HG03575 (cell line): ENCODE measurements around the gene IQCF2.
"Not testable (repeated sequence)": the region's sequence is repeated elsewhere in the genome, so short reads cannot be mapped to it uniquely, and the experiment has no call there.

Experiments used
- ATAC-seq: cut with Tn5 transposase; IDR thresholded peaks from one replicate; pipeline ENCODE4 v1.9.1; 2021; ENCODE audit not compliant: unreplicated experiment, insufficient number of reproducible peaks, low FRiP score; ENCODE audit errors: extremely low read depth

The IQCF2 gene

GRCh38 chr3:51874889-51875288 lies 13.5 kb downstream of the IQCF2 start:
- no peak for ATAC-seq

GRCh38 chr3:51875501-51875900 lies 14.1 kb downstream of the IQCF2 start, which contains the start of gene IQCF5:
TSS of gene IQCF5 (minus strand) at chr3:51875601. CDS start at chr3:51875531, 70 bp downstream.
- no peak for ATAC-seq

GRCh38 chr3:51876186-51876585 lies 14.8 kb downstream of the IQCF2 start:
- ATAC-seq, result no peak

- ATAC-seq, result no peak
These were observed 18.5 kb downstream of the IQCF2 start for GRCh38 chr3:51879937-51880336.

- no peak for ATAC-seq
These were observed 25.0 kb downstream of the IQCF2 start for GRCh38 chr3:51886447-51886846.

GRCh38 chr3:51887620-51888019 lies 26.2 kb downstream of the IQCF2 start:
- no peak for ATAC-seq

GRCh38 chr3:51888463-51889105 lies 27.2 kb downstream of the IQCF2 start:
- no peak for ATAC-seq

- ATAC-seq, result no peak
These were observed 30.0 kb downstream of the IQCF2 start for GRCh38 chr3:51891242-51892039.

- ATAC-seq, result no peak
These were observed 33.0 kb downstream of the IQCF2 start for GRCh38 chr3:51894391-51894790.

GRCh38 chr3:51894939-51895338 lies 33.5 kb downstream of the IQCF2 start:
- ATAC-seq, result no peak

- no peak for ATAC-seq
These were observed 35.3 kb downstream of the IQCF2 start for GRCh38 chr3:51896607-51897305.

GRCh38 chr3:51897391-51897790 lies 36.0 kb downstream of the IQCF2 start:
- ATAC-seq, result no peak

- not testable (repeated sequence) for ATAC-seq
These were observed 38.6 kb downstream of the IQCF2 start for GRCh38 chr3:51900043-51900442.

GRCh38 chr3:51902361-51902760 lies 40.9 kb downstream of the IQCF2 start:
- ATAC-seq, result not testable (repeated sequence)

GRCh38 chr3:51904034-51904823 lies 42.8 kb downstream of the IQCF2 start:
- no peak for ATAC-seq

GRCh38 chr3:51908026-51908425 lies 46.6 kb downstream of the IQCF2 start:
- ATAC-seq, result no peak
